GM21447 (cell line): ENCODE results near the gene RNF25.

ENCODE experiments used
- ATAC-seq: cut with Tn5 transposase; IDR thresholded peaks from one replicate; pipeline ENCODE4 v1.9.1; 2021; ENCODE audit not compliant: unreplicated experiment

Gene RNF25

DNA sequence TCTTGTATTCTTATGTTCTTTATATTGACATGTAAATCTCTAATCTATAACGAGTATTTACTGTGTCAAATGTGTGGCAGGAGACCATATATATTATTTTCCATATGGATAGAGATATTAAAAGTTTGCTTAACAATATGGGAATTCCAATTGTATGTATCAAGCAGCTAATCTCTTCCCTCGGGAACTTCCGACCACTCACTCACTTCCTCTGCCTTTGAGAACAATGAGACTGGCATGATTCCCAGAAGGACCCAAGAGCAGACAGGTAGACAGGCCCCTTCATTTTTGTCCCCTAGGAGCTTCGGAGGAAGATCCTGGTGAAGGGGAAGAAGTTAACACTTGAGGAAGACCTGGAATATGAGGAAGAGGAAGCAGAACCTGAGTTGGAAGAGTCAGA, 40.0 kb downstream of the RNF25 start:
- ATAC-seq: no peak

DNA sequence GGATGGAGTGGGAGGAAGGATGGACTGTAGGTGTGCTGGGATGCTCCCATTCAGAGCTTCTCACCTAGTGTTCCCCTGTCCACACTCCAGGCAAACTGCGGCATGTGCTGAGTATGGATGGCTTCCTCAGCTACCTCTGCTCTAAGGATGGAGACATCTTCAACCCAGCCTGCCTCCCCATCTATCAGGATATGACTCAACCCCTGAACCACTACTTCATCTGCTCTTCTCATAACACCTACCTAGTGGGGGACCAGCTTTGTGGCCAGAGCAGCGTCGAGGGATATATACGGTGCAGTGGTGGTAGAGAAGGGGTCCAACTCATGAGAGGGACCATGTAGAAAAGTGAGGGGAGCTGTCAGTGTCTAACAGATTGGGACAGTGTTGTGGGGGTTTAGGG, 43.9 kb downstream of the RNF25 start:
- ATAC-seq: no peak

DNA sequence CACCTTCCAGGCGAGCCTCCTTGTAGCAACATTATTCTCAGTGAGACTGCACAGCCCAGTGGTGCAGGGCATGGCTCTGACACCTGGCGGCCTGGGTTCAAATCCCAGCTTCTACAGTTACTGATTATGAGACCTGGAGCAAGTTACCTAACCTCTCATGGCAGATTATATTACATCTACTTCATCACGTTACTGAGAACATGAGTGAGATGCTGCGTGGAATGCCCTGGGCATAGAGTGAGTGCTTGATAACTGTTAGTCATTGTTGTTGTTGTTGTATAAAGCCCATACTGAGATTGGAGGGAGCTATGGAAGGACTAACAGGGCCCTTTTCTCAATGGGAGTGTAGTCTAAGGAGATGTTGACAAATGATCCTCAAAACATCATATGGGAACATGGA, 45.4 kb downstream of the RNF25 start:
- no peak for ATAC-seq

DNA sequence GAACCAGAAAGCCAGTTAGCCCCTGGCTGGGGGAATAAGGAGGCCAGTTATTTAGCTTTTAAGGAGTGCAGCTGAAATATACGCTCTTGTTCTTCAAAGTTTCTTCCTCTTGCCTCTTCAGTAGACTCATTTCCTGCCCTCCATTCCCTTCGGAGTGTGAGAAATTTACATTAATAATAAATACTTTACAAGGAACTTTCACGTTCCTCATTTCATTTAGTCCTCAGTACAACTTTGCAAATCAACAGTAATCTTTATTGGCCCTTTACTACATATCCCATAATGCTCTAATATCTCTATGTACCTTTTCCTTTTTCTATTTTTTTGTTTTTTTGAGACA, 48.5 kb downstream of the RNF25 start:
- ATAC-seq: no peak

DNA sequence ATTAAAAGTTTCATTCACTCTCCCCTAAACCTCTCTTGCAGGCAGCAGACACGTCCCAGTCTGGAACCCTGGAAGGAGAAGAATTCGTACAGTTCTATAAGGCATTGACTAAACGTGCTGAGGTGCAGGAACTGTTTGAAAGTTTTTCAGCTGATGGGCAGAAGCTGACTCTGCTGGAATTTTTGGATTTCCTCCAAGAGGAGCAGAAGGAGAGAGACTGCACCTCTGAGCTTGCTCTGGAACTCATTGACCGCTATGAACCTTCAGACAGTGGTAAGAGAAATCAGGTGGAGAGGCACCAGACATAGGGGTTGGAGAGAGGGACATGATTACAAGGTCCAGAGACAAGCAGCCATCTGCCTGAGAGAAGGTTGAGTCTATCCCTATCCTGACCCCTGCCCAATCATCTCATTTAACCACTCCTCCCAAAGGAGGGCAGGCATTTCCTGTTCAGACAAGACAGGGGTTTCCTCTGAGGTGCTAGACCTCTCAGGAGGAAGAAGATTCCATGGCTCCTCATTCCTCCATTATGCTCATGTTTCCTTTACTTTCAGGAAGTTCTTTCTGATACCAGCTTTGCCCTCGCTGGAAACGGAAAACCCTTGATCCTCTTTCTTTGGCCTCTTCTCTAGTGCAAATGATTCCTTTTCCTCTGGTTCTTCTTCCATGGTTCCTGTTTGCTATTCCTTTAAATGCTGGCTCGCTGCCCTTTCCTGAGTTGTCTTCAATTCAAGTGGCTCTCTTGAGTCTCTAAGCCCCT, 49.0 kb downstream of the RNF25 start:
- no peak for ATAC-seq

DNA sequence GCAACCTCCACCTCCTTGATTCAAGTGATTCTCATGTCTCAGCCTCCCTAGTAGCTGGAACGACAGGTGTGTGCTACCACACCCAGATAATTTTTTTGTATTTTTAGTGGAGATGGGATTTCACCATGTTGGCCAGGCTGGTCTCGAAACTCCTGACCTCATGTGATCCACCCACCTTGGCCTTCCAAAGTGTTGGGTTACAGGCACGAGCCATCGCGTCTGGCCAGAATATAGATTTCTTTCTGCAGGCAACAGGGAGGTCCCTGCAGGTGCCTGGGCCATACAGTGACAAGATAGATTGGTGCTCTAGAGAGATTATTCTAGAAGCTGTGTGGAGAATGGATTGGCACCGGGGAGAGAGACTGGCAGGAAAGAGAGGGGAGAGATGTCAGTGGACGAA, 50.8 kb downstream of the RNF25 start:
- ATAC-seq: no peak

DNA sequence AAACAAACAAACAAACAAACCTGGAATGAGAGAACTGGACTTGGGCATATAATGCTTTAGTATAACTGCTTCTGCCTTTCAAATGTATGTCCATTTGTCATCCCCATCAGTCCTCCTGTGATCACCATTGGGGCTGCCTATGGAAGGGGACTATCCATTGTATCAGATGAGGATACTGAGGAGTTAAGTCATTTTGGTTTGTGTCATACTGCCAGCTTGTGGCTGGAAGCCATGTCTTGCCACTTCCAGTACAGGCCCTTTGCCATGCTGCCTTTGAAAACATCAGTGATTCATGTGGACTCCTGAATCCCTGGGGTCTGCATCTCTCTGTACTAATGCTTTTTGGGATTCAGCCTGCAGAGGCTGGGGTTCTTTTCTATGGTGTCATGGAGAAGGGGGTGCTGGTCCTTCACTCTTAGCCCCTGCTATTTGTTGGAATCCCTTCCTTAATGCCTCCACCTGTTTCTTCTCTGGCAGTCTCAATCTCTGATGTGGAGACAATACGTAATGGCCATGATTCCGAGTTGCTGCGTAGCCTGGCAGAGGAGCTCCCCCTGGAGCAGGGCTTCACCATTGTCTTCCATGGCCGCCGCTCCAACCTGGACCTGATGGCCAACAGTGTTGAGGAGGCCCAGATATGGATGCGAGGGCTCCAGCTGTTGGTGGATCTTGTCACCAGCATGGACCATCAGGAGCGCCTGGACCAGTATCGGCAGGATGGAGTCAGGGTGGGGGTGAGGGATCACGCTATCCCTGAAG, 53.5 kb downstream of the RNF25 start:
- no peak for ATAC-seq

DNA sequence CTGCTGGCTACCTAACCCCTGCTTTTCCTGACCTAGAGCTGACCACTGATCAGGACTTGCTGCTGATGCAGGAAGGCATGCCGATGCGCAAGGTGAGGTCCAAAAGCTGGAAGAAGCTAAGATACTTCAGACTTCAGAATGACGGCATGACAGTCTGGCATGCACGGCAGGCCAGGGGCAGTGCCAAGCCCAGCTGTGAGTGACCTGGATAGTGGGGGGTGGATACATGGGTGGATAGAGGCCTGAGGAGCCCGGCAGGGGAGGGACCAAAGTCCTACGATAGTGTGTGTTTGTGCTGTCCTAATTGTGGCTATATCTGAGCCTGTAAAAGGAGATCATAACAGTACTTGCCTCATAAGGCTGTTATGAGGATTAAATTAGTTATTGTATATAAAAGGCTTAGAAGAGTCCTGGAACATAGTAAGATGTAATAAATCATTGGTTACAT, 55.9 kb downstream of the RNF25 start:
- no peak for ATAC-seq
